Left ventricle myocardium superior (tissue), 1 donor: ENCODE data around the gene ELAPOR1. TPM values are rescaled to one million over a fixed set of nuclear protein-coding genes. Genes with fewer than 3 reads are reported as not detected.

ENCODE experiments used
- ATAC-seq: fragments of 200-7000 bp; cut with Tn5 transposase; one replicate; pipeline ENCODE4 v1.9.1; 2020; ENCODE audit warnings: mild to moderate bottlenecking, moderate library complexity
- DNase-seq: peaks from one replicate; pipeline ENCODE4 v3.0.0-alpha.2; 2020
- intact Hi-C: fragments of 100-400 bp; cut with micrococcal nuclease; formaldehyde crosslinking; loops from one replicate; pipeline ENCODE4 v1.11.0; 2022
- total RNA-seq: library from RNA; stranded (reverse); fragmentation: NEBNext Ultra II Directional; extraction: Animal tissue kit (Norgen Biotek cat#: 25700); gene quantifications from one replicate; pipeline ENCODE4 v1.2.1, GENCODE V29; 2021
- donor health status: DM: no; HTN: yes; CAD: no; lungs with severe emphysema.

The ELAPOR1 gene
- total RNA-seq, 1 donor from 2014 or later = 0.30 TPM

DNA sequence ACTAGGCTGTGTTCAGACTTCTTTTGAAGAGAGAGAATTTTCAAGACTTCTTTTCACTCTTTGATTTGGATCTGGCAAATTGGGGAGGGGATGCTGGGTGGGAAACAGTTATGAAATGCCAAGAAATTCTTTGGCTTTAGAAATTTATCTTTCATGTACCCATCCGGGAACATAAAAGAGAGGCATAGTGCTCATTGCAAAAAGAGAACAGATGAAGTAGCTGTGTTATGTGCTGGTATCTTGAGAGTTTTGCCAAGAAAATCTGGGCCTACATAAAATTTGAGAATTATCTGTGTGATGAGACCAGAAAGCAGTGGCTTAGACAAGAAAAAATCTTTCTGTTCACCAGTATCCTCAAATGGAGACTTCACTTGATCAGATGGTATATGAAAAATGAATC, 19.0 kb upstream of the ELAPOR1 start:
- DNase-seq = no peak
- ATAC-seq = no peak

DNA sequence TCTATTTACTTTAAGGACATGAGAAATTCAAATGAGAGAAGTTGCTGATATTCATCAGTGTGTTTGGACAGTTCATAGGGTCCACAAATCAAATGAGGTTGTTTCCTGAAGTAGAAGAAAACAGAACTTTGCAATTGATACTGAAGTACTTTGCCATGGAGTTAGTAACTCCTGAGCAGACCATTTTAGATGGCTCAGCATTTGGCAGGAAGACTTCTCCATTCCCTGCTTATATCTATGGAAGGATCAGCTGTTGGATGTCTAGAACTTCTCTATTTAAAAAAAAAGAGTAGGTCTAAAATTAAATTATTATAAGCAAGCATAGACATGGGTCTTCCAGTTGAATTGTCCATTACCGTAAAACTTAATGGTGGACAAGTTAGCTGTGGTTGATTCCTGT, 18.3 kb upstream of the ELAPOR1 start:
- DNase-seq = no peak
- intact Hi-C loops = no loop called here
- ATAC-seq = no peak

More for the DNA sequence above, 19.0 kb upstream of the ELAPOR1 start:
- intact Hi-C loops = no loop called here

DNA sequence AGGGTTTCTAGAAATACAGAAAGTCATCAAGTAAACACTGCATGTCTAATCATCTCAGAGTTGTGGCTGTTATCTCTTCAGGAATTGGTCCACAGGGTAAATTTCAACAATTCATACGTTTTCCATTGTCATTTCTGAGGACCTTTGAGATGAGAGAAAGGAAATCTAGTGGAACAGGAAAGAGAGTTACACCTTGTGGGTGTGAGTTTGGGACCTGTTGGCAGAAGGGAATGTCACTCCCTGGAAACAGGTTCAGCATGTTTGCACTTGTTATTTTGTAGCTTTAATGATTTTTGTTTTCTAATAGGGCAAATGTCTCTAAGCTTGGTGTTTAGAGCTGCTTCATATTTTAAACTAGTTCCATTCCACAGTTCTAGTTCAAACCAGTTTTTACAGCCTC, 17.8 kb upstream of the ELAPOR1 start:
- no peak for ATAC-seq
- intact Hi-C loops = no loop called here
- DNase-seq = no peak

DNA sequence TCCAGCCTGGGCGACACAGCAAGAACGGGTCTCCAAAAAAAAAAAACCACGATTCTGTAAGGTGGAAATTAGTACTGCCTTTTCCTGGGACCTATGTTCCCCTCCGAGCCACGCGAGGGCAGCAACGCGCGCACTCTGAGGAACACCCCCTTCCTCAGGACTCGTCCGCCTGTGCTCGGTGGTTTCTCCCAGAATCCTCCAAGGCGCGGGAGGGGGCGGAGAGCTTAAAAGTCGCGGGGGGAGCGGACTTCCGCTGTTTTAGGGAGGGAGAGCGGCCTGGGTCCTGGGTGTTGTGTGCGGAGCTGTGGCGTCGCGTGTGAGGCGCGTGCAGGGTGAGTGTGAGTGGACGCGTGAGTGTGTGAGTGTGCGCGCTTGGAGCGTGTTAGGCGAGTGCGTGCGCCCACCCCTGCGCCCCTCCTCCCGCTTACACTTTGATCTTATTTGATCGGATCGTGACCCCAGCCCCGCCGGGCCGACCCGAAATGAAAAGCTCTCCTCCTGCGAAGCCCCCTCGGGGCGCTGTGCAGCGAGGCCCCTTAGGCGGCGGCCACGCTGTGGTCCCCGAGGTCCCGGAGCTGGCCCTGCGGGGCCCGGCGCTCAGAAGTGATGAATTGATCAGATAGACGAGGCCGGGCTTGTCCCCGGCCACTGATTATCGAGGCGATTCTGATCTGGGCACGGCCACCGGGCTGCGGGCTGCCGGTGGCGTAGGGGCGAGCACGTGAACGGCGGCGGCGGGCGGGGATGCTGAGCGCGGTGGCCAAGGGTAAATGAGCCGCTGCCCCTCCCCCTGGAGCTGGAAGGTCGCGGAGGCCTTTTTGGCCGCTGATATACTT, 13.8 kb upstream of the ELAPOR1 start:
- peak; percentile 97 for DNase-seq
- peak; percentile 98 for ATAC-seq
- intact Hi-C loops = no loop called here

DNA sequence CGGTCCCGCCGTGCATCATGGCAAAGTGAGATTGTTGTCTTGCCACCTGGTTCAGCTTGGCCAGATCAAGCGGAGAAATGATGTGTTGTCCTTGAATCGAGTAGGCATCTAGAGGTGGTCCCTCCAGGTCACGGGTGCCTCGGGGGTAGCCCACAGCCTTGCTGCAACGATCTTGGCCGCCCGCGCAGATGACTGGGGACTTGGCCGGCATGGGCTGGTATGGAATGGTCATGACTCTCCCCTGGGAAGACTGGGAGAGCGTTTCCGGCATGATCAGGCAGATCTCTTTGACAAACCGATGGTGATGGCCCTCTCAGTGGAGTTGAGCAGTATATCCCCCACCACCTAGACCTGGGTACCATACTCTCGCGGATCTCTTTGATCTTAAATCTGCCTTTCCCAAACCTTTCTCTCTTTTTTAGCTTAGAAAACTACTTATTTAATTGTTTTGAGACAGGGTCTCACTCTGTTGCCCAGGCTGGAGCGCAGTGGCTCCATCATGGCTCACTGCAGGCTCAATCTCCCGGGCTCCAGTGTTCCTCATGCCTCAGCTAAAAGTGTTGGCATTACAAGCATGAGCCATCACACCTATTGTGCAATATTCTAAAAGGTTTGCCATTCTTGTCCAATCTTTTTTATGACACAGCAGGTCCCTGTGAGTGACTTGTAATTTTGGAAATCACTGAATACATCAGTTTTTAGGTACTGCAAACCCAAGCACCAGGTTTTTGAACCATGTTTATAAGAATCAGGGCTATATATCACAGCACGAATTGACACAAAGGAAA, 9.4 kb upstream of the ELAPOR1 start:
- intact Hi-C loops = no loop called here
- ATAC-seq (no peak), DNase-seq (no peak)

DNA sequence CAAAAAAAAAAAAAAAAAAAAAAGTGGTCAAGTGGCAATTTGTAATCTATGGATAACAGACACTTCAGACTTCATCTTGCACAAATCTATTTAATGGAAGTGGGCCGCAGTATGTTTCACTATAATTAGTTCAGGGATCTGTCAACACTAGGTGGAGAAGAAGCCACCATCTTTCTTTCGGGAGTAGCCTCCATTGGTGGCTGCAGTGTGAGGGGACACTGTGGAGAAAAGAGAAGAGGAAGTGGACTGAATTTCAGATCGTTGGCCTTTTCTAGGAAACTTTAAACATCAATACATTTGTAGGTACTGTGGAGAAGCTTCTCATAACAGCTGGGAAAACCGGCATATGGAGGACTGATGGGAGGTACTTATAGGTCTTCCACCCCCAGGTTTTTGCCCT, 8.0 kb upstream of the ELAPOR1 start:
- ATAC-seq (no peak), DNase-seq (no peak)
- intact Hi-C loops = no loop called here

DNA sequence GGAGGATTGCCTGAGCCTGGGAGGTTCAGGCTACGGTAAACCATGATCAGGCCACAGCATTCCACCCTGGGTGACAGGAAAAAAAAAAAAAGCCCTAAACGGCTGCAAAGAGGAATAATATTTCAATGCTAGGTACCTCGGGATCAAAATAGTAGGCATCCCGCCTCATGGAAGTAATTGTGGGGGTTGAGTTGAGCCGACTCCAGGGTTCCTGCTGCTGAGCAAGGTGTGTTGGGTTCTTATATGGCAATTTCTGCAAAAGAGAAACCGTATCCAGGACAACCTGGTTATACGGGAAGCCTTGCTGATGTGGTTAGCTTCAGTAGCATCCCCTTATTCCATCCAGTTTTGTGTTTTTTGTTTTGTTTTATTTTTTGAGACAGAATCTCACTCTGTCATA, 6.1 kb upstream of the ELAPOR1 start:
- intact Hi-C loops = no loop called here
- no peak for DNase-seq
- no peak for ATAC-seq

DNA sequence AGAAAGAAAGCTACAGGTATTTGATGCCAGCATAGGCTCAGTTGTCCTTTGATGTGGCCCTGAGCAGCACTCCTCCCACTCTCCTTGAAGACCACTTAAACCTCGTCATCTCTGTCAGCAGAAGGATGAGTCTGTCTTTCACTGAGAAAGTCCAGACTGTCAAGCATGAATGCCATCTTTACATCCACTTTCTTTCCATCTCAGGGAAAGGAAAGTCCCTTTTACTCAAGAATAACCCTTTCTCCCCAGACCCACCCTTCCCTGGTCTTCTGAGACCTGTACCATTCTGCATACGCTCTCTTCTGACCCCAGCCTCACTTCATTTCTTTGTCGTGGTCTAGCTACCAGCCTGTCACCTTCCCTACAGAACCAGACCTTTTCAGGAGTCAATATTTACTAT, 4.0 kb upstream of the ELAPOR1 start:
- DNase-seq (no peak), ATAC-seq (no peak)
- intact Hi-C loops = no loop called here

DNA sequence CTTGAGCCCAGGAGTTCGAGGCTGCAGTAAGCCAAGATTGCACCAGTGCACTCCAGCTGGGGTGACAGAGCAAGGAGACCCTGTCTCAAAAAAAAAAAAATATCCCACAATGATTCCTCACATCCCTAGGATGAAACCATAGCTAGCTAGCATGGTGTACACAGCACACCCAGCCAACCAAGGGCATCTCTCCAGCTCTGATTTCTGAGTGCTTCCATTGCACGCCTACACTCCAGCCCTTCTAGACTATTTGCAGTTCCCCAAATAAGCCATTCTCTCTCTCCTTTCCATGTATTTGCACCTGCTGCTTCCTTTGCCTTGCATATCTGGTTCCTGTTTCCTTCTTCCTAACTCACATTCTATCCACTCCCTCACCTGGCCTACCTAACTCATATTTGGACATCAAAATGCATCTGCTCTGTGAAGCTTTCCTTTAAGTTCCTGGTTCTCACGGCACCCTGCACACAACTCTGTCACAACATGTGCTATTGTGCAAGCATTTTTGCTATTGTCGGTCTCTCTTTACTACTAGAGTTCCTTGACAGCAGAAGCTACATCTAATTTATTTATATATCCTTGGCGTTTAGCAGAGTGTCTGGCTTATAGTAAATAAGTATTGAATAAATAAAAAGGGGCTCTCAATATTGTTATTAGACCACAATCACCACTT, 2.4 kb upstream of the ELAPOR1 start:
- intact Hi-C loops = no loop called here
- ATAC-seq (no peak), DNase-seq (no peak)

DNA sequence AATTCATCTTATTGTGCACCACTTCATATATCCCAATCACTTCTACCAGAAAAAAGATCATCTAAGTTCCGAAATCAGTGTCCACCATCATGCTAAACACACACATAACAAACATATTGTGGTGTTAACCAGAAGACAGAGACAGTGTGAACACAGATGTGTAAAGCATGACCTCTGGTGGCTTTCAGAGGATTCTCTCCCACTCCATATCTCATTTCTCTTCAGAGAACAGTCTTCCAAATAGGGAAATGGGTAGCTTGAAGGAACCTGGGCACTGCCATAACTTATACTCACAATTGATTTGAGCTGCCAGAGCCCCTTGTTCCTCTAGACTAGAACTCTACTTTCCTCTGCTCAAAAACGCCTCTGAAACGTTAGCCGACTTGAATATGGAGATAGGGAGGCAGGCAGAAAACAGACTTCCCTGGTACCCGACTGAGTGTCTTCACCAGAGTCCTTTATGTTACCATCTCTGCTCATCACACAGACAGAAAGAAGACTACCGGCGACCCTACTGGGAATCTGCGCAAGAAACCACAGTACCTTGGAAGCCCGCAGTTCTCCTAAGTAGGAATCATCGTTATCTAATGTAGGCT, 1.8 kb upstream of the ELAPOR1 start:
- DNase-seq = no peak
- intact Hi-C loops = no loop called here
- ATAC-seq = peak; percentile 75

DNA sequence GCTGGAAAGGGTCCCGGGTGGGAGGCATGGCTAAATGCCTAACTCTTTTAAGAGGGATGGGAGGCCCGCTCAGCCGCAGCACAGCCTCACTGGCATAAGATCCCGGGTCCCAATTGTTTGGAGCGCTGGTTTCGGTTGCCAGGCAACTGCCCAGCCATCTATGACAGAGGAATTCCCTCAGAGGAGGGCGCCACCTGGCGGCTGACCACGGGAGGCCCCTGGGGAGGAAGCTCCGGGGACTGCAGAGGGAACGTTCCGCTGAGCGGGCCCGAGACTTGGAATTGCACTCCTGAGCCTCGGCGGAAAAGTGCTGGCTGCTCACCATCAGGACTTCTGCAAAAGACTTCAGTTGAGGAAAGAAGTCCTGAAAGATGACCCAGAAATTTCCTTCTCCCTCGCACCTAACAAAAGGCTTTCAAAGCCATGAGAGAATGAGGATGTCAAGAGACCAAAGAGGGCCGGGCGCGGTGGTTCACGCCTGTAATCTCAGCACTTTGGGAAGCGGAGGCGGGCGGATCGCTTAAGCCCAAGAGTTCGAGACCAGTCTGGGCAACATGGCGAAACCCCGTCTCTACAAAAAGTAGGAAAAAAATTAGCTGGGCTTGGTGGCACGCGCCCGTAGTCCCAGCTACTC, 1.1 kb upstream of the ELAPOR1 start:
- intact Hi-C loops = no loop called here

DNA sequence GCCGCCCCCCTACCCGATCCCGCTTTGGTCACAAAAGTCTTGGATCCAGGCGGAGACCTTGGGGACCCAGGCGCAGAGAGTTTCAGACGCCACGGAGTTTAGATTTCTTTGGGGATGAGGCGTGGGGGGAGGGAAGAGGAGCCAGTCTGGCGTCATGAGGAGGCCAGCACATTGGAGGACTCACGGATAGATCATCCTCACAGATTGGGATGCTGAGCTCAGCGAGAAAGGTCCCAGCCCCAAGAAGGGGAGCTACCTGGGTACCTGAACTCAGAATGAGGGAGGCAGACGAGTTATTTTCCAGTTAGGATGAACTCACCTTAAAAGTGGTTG, 393 bp downstream of the ELAPOR1 start:
- intact Hi-C loops = no loop called here
- ATAC-seq (no peak), DNase-seq (no peak)

More for the DNA sequence above, 1.1 kb upstream of the ELAPOR1 start:
- DNase-seq (peak; percentile 96), ATAC-seq (peak; percentile 98)

DNA sequence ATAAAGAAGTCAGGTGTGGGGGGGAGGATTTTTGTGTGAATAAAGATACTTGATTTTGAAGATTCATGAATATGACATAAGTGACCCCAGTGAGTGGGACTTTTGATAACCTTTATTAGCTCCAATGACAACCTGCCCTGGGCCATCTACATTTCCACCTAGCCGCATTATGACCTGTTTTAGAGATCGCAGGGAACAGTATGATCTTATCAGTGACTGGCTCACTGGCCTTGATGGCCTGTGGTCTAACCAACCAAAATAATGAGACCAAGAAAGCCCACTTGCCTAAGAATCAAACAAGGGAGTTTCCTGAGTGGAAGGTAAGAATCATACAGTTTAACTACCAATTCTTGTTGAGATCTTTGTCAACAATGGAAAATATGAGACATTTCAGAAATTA, 1.8 kb downstream of the ELAPOR1 start:
- intact Hi-C loops = no loop called here
- ATAC-seq = no peak
- no peak for DNase-seq

DNA sequence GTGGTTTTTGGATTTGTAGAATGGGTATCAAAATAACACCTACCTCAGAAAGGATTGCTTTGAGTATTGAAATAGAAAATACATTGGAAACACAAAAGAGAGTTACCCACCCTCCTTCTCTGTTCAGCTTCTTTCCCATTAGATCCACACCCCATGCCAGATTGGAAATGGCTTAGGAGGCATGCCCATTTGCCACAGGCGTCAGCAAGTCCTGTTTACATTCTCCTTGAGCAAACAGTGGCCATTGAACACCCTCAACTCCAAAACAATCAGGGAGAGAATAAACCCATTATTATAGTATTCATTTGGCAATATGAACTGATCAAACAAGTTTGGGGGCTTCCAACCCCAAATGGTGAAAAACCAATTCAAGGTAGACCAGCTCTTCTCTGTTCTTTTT, 2.4 kb downstream of the ELAPOR1 start:
- intact Hi-C loops = no loop called here
- DNase-seq = no peak
- no peak for ATAC-seq

DNA sequence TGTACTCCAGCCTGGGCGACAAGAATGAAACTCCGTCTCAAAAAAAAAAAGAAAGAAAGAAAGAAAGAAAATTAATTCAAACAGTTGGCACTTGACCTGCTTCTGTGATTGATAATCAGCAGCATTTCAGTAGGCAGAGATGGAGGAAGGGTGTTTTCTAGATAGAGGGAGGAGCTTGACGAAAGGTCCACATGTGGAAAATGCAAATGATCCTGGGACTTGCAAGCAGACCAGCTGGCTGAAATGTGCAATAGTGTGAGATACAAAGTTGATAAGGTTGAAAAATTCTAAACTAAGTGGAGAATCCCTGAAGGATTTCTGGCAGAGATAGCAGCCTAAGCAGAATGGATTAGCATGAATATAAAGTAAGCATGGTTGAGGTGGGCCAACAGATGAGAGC, 4.2 kb downstream of the ELAPOR1 start:
- no peak for ATAC-seq
- intact Hi-C loops = no loop called here
- no peak for DNase-seq

DNA sequence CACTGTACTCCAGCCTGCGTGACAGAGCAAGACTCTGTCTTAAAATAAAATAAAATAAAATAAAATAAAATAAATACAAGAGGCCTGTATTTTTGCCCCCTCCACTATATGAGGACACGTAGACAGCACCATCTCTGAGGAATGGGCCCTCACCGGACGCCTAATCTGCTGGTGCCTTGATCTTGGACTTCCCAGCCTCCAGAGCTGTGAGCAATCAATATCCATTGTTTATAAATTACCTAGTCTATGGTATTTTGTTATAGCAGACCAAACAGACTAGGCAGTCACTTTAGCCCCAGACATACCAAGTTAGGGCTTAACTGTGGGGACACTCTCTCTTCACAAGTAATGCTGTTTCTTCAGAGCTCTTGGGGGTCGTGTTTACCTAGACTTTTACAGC, 6.4 kb downstream of the ELAPOR1 start:
- intact Hi-C loops = no loop called here
- DNase-seq (no peak), ATAC-seq (no peak)

DNA sequence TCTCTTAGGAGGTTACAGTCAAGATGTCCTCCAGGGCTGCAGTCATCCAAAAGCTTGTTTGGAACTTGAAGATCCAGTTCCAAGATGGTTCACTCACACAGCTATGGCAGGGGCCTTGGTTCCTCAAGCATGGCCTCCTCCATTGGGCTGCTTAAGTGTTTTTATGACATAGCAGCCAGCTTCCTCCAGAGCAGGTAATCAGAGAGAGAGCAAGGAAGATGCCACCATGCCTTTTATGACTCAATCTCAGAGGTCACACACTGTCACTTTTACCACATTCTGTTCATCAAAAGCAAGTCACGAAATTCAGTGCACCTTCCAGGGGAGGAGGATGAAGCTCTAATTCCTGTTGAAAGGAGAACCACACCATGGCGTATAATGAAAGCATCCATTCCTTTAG, 17.1 kb downstream of the ELAPOR1 start:
- intact Hi-C loops = no loop called here
- ATAC-seq (no peak), DNase-seq (no peak)

DNA sequence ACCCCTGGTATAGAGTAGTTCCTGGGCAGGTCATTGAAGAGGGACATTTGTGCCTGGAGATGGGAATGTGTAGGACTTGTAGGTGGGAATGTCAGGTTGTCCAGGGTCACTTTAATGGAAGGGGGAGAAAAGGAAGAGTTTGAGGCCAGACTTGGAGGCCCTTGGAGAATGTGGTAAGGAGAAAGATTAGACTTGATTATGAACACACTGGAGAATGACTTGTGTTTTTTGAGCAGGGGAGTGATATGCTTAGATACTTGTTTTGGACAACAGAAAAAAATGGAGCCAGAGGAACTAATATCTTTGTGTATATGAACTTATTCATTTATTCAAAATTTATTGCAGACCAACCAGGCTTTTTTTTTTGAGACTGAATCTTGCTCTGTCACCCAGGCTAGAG, 17.9 kb downstream of the ELAPOR1 start:
- ATAC-seq (no peak), DNase-seq (no peak)
- intact Hi-C loops = no loop called here

DNA sequence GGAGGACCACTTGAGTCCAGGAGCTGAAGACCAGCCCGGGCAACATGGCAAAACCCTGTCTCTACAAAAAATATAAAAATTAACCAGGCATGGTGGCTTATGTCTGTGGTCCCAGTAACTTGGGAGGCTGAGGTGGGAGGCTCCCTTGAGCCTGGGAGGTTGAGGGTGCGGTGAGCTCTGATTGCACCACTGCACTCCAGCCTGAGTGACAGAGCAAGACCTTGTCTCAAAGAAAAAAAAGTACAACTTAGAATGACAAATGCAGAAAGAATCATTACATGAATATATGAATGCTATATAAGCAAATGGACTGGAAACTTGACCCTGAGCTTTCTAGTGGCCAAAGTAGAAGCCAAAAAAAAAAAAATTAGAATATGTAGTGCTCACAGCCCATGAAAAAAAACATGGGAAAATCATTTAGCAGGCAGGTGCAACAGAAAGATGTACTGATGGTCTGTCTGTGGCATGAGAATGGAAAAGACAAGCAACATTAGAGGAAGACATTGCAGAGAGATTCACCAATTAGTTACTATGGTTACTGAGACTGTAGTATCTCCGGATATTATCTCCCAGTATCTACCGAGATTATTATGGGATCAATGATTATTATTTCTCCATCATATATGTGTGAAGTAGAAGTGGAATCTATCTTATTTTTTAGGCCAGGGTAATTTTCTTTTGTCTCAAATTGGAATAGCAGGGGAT, 19.2 kb downstream of the ELAPOR1 start:
- no peak for DNase-seq
- ATAC-seq = no peak
- intact Hi-C loops = no loop called here
